Measurements from ENCODE around the gene RIGI. TPM values are rescaled to one million over a fixed set of nuclear protein-coding genes. Genes with fewer than 3 reads are reported as not detected.

The RIGI gene
- total and polyA plus RNA-seq, 4 donors, result 3.9 to 15.6 (median 11.2) TPM

DNA sequence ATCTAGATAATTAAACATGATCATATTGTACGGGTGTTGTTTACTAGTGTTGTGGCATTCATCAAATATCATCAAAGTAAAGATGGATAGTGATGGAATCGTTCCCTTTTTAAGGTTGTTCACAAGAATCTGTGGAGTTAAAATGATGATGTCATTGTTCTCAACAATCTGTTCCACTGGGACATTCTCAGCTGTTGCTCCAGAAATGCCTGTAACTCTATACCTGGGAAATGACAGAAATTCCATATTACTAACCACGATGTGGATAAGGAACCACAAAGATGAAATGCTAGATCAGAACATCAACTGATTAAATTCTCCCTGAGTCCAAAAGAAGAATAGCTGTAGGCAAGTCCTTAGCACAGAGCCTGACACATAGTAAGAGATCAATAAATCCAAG is 38.0 kb downstream of the RIGI start:
- DNase-seq (no peak), ATAC-seq (ENCODE audit: low FRiP score) (no peak)
- 49 to 56% methylated on average over 3 of the region's 3 CpGs for WGBS, 2 donors
- peaks cover 4 to 11% of the 10 kb centered on the region in 2 donors for H3K36me3 ChIP-seq (ENCODE audit: control insufficient read depth in 1 of 2, insufficient read depth in 2 of 2, low read length in 1 of 2)
- intact Hi-C loops (cut with DNase I), result no loop called here
- no peaks in the 10 kb centered on the region for H3K27me3 ChIP-seq (ENCODE audit: control insufficient read depth in 1 of 2, insufficient read depth in 2 of 2, low read length in 1 of 2)
- H3K27ac ChIP-seq (ENCODE audit: low read depth in 1 of 2, low read length in 2 of 2), result no peak overlapping the region
- H3K9me3 ChIP-seq (ENCODE audit: control insufficient read depth, low read length), result no peaks in the 10 kb centered on the region
- H3K4me3 ChIP-seq (ENCODE audit: low read length in 2 of 2), result no peak overlapping the region
- H3K4me1 ChIP-seq (ENCODE audit: control insufficient read depth in 1 of 2, insufficient read depth in 2 of 2, low read length in 2 of 2), result no peaks in the 10 kb centered on the region

DNA sequence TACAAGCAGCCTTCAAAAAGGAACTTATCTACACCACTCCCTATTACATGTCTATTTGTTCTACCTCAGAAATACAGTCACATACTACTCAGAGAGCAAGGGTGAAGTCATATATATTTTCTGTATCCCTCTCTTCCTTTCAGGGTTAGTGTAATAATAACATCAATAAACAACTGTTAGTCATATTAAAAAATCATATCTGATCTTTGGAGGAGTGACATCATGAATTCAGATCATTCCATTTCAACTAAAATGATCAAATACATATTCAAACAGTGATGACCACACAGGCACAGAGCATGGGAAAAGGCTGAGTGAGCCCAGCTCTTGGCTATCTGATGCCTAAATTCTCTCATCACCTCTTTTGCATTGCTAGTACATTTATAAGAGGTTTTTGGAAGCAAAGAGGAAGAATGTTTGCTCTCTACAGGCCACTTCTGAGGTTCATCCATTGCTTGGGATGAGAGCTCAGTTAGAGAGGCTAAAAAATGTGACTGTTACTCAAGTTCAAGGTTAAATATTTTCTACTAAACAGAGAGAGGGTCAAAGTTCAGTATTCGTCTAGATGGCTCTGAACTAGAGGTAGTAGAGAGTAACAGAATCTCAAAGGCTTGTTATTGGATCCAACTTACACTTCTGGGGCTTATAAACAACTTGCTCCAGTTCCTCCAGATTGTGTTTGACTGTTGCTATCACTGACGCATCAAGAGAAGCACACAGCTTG is 39.0 kb downstream of the RIGI start:
- ATAC-seq (ENCODE audit: low FRiP score) (no peak), DNase-seq (no peak)
- no peaks in the 10 kb centered on the region for H3K27me3 ChIP-seq (ENCODE audit: control insufficient read depth in 1 of 2, insufficient read depth in 2 of 2, low read length in 1 of 2)
- H3K4me1 ChIP-seq (ENCODE audit: control insufficient read depth in 1 of 2, insufficient read depth in 2 of 2, low read length in 2 of 2), result no peaks in the 10 kb centered on the region
- 80 to 85% methylated on average over 2 of the region's 2 CpGs for WGBS, 2 donors
- no peaks in the 10 kb centered on the region for H3K9me3 ChIP-seq (ENCODE audit: control insufficient read depth, low read length)
- H3K4me3 ChIP-seq (ENCODE audit: low read length in 2 of 2), result no peak overlapping the region
- intact Hi-C loops (cut with DNase I), result no loop called here
- H3K27ac ChIP-seq (ENCODE audit: low read depth in 1 of 2, low read length in 2 of 2), result no peak overlapping the region
- peaks cover 4 to 9% of the 10 kb centered on the region in 2 donors for H3K36me3 ChIP-seq (ENCODE audit: control insufficient read depth in 1 of 2, insufficient read depth in 2 of 2, low read length in 1 of 2)

- Histone ChIP-seq H3K4me1 (ENCODE audit: control insufficient read depth in 1 of 2, insufficient read depth in 2 of 2, low read length in 2 of 2) (no peaks in the 10 kb centered on the region), H3K4me3 (ENCODE audit: low read length in 2 of 2) (no peak overlapping the region), H3K9me3 (ENCODE audit: control insufficient read depth, low read length) (no peaks in the 10 kb centered on the region), H3K27me3 (ENCODE audit: control insufficient read depth in 1 of 2, insufficient read depth in 2 of 2, low read length in 1 of 2) (no peaks in the 10 kb centered on the region), H3K27ac (ENCODE audit: low read depth in 1 of 2, low read length in 2 of 2) (no peak overlapping the region), H3K36me3 (ENCODE audit: control insufficient read depth in 1 of 2, insufficient read depth in 2 of 2, low read length in 1 of 2) (peaks cover 8 to 10% of the 10 kb centered on the region in 2 donors)
- intact Hi-C loops (cut with DNase I), result no loop called here
- DNase-seq (no peak), ATAC-seq (ENCODE audit: low FRiP score) (no peak)
- WGBS, 2 donors, result 83 to 96% methylated on average over 4 of the region's 4 CpGs
These were observed 42.7 kb downstream of the RIGI start for GRCh38 chr9:32483343-32483742.

Other genes with a start within 250 kb of the RIGI start
- 10 to 100 TPM; 29.4 to 30.5 TPM for gene ACO1, start 141.6 kb downstream of the RIGI start, total RNA-seq
- gene ACO1, start 141.6 kb downstream of the RIGI start, polyA plus RNA-seq, result 10 to 100 TPM; 11.0 to 17.7 TPM
- 1 to 10 TPM; 6.5 to 6.7 TPM for gene SMIM27, start 26.1 kb upstream of the RIGI start, total RNA-seq
- 10 to 100 TPM; 12.7 to 48.8 TPM for gene SMIM27, start 26.1 kb upstream of the RIGI start, polyA plus RNA-seq
- 10 to 100 TPM; 16.9 to 17.0 TPM for gene TOPORS, start 26.4 kb upstream of the RIGI start, total RNA-seq
- 1 to 10 TPM; 7.8 to 8.6 TPM for gene TOPORS, start 26.4 kb upstream of the RIGI start, polyA plus RNA-seq
- gene NDUFB6, start 47.0 kb upstream of the RIGI start, total RNA-seq, result 10 to 100 TPM; 29.5 to 44.6 TPM
- 10 to 100 TPM; 41.6 to 55.2 TPM for gene NDUFB6, start 47.0 kb upstream of the RIGI start, polyA plus RNA-seq
- under 1 TPM in 1 of 2 donors, not detected in 1; 0.06 TPM for gene TAF1L, start 109.5 kb upstream of the RIGI start, total RNA-seq
- under 1 TPM in 1 of 2 donors, not detected in 1; 0.13 TPM for gene TAF1L, start 109.5 kb upstream of the RIGI start, polyA plus RNA-seq

All from aorta (tissue), 5 donors.